ENCODE results near the gene ADAM29. TPM values are rescaled to one million over a fixed set of nuclear protein-coding genes. Genes with fewer than 3 reads are reported as not detected.

Gene ADAM29
- polyA plus RNA-seq (2013, experiment 1 of 2) = not detected
- not detected for polyA plus RNA-seq (2013, experiment 2 of 2)

GRCh38 chr4:174918058-174918457, at the start of gene ADAM29:
Gene ADAM29, plus strand, starts transcription at chr4:174918358. Its CDS starts 57,168 bp downstream, at chr4:174975526.
- Histone ChIP-seq H4K8ac (ENCODE audit: low read length) (no peak within 1 kb of the TSS), H2BK5ac (ENCODE audit: low read depth, low read length, poor library complexity, severe bottlenecking) (no peak within 1 kb of the TSS), H2AK5ac (ENCODE audit: low read length, severe bottlenecking) (no peak within 1 kb of the TSS), H3K79me1 (replicated peaks; ENCODE audit: low read length, poor library complexity, severe bottlenecking) (no peaks in the 10 kb centered on the region), H3K4me3 (ENCODE audit: insufficient read depth in 1 of 2, low read depth in 1 of 2, low read length in 2 of 2) (no peak within 1 kb of the TSS), H3K14ac (ENCODE audit: low read length in 2 of 2) (no peak within 1 kb of the TSS), H3K9ac (ENCODE audit: low read length) (no peak within 1 kb of the TSS), H3K9me3 (ENCODE audit: control insufficient read depth, low read length) (peaks cover under 1% of the 10 kb centered on the region), H3K18ac (ENCODE audit: low read depth in 1 of 2, low read length in 2 of 2) (no peak within 1 kb of the TSS), H3K4me2 (ENCODE audit: low read length, poor library complexity, severe bottlenecking) (no peak within 1 kb of the TSS), H3K4ac (ENCODE audit: low read depth in 1 of 2, low read length in 2 of 2) (no peak within 1 kb of the TSS), H2BK15ac (ENCODE audit: low read depth, poor library complexity, severe bottlenecking) (no peak within 1 kb of the TSS), H2AFZ (ENCODE audit: low read depth, low read length) (no peak within 1 kb of the TSS), H3K36me3 (ENCODE audit: control insufficient read depth in 1 of 2, insufficient read depth in 2 of 2, low read depth in 1 of 2, low read length in 2 of 2) (no peaks in the 10 kb centered on the region), H4K91ac (ENCODE audit: low read length) (no peak within 1 kb of the TSS), H3K27me3 (ENCODE audit: control insufficient read depth in 1 of 2, insufficient read depth in 1 of 2, low read length in 2 of 2) (no peaks in the 10 kb centered on the region), H3K27ac (ENCODE audit: low read length, poor library complexity, severe bottlenecking) (no peak within 1 kb of the TSS), H3K4me1 (ENCODE audit: control insufficient read depth, insufficient read depth, low read depth, low read length) (no peaks in the 10 kb centered on the region), H2BK120ac (ENCODE audit: low read depth, low read length) (no peak within 1 kb of the TSS), H2BK12ac (ENCODE audit: low read length in 2 of 2) (no peak within 1 kb of the TSS), H3K23ac (ENCODE audit: low read length in 2 of 2) (no peak within 1 kb of the TSS)
- WGBS = 96% methylated on average over 4 of the region's 5 CpGs
- no peak for DNase-seq

GRCh38 chr4:174869339-174869738, 48.8 kb upstream of the ADAM29 start:
- Histone ChIP-seq H3K36me3 (ENCODE audit: control insufficient read depth in 1 of 2, insufficient read depth in 2 of 2, low read depth in 1 of 2, low read length in 2 of 2) (no peaks in the 10 kb centered on the region), H2AFZ (ENCODE audit: low read depth, low read length) (no peak overlapping the region)
- WGBS = 64% methylated on average over 3 of the region's 3 CpGs

GRCh38 chr4:174870311-174870710, 47.8 kb upstream of the ADAM29 start:
- Histone ChIP-seq H4K8ac (ENCODE audit: low read length) (no peak overlapping the region), H3K36me3 (ENCODE audit: control insufficient read depth in 1 of 2, insufficient read depth in 2 of 2, low read depth in 1 of 2, low read length in 2 of 2) (no peaks in the 10 kb centered on the region), H3K4ac (ENCODE audit: low read depth in 1 of 2, low read length in 2 of 2) (no peak overlapping the region), H2BK120ac (ENCODE audit: low read depth, low read length) (no peak overlapping the region), H3K4me2 (ENCODE audit: low read length, poor library complexity, severe bottlenecking) (no peak overlapping the region), H2AFZ (ENCODE audit: low read depth, low read length) (no peak overlapping the region), H3K9ac (ENCODE audit: low read length) (no peak overlapping the region), H2BK12ac (ENCODE audit: low read length in 2 of 2) (no peak overlapping the region), H2BK5ac (ENCODE audit: low read depth, low read length, poor library complexity, severe bottlenecking) (no peak overlapping the region), H3K27ac (ENCODE audit: low read length, poor library complexity, severe bottlenecking) (no peak overlapping the region), H3K18ac (ENCODE audit: low read depth in 1 of 2, low read length in 2 of 2) (no peak overlapping the region), H3K23ac (ENCODE audit: low read length in 2 of 2) (no peak overlapping the region), H2BK15ac (ENCODE audit: low read depth, poor library complexity, severe bottlenecking) (no peak overlapping the region), H3K4me3 (ENCODE audit: insufficient read depth in 1 of 2, low read depth in 1 of 2, low read length in 2 of 2) (no peak overlapping the region), H3K9me3 (ENCODE audit: control insufficient read depth, low read length) (peaks cover 4% of the 10 kb centered on the region), H3K27me3 (ENCODE audit: control insufficient read depth in 1 of 2, insufficient read depth in 1 of 2, low read length in 2 of 2) (no peaks in the 10 kb centered on the region), H3K14ac (ENCODE audit: low read length in 2 of 2) (no peak overlapping the region), H2AK5ac (ENCODE audit: low read length, severe bottlenecking) (no peak overlapping the region), H4K91ac (ENCODE audit: low read length) (no peak overlapping the region), H3K79me1 (replicated peaks; ENCODE audit: low read length, poor library complexity, severe bottlenecking) (no peaks in the 10 kb centered on the region), H3K4me1 (ENCODE audit: control insufficient read depth, insufficient read depth, low read depth, low read length) (no peaks in the 10 kb centered on the region)
- WGBS = 75% methylated on average over 1 of the region's 2 CpGs
- no peak for DNase-seq

More at GRCh38 chr4:174869339-174869738, 48.8 kb upstream of the ADAM29 start:
- no peak overlapping the region for H3K4me2 ChIP-seq (ENCODE audit: low read length, poor library complexity, severe bottlenecking)
- no peak overlapping the region for H4K91ac ChIP-seq (ENCODE audit: low read length)
- no peak overlapping the region for H2AK5ac ChIP-seq (ENCODE audit: low read length, severe bottlenecking)
- no peaks in the 10 kb centered on the region for H3K79me1 ChIP-seq (replicated peaks; ENCODE audit: low read length, poor library complexity, severe bottlenecking)
- H3K14ac ChIP-seq (ENCODE audit: low read length in 2 of 2) = no peak overlapping the region
- H3K9ac ChIP-seq (ENCODE audit: low read length) = no peak overlapping the region
- no peak for DNase-seq
- H3K4me3 ChIP-seq (ENCODE audit: insufficient read depth in 1 of 2, low read depth in 1 of 2, low read length in 2 of 2) = no peak overlapping the region
- H2BK120ac ChIP-seq (ENCODE audit: low read depth, low read length) = no peak overlapping the region
- H3K4me1 ChIP-seq (ENCODE audit: control insufficient read depth, insufficient read depth, low read depth, low read length) = no peaks in the 10 kb centered on the region
- H2BK5ac ChIP-seq (ENCODE audit: low read depth, low read length, poor library complexity, severe bottlenecking) = no peak overlapping the region
- H3K27ac ChIP-seq (ENCODE audit: low read length, poor library complexity, severe bottlenecking) = no peak overlapping the region
- H4K8ac ChIP-seq (ENCODE audit: low read length) = no peak overlapping the region
- peaks cover 4% of the 10 kb centered on the region for H3K9me3 ChIP-seq (ENCODE audit: control insufficient read depth, low read length)
- H3K18ac ChIP-seq (ENCODE audit: low read depth in 1 of 2, low read length in 2 of 2) = no peak overlapping the region
- no peak overlapping the region for H2BK12ac ChIP-seq (ENCODE audit: low read length in 2 of 2)
- no peak overlapping the region for H3K23ac ChIP-seq (ENCODE audit: low read length in 2 of 2)
- no peak overlapping the region for H3K4ac ChIP-seq (ENCODE audit: low read depth in 1 of 2, low read length in 2 of 2)
- H2BK15ac ChIP-seq (ENCODE audit: low read depth, poor library complexity, severe bottlenecking) = no peak overlapping the region
- H3K27me3 ChIP-seq (ENCODE audit: control insufficient read depth in 1 of 2, insufficient read depth in 1 of 2, low read length in 2 of 2) = no peaks in the 10 kb centered on the region

GRCh38 chr4:174871407-174871806, 46.8 kb upstream of the ADAM29 start:
- Histone ChIP-seq H3K9ac (ENCODE audit: low read length) (no peak overlapping the region), H4K91ac (ENCODE audit: low read length) (no peak overlapping the region), H3K9me3 (ENCODE audit: control insufficient read depth, low read length) (peaks cover 4% of the 10 kb centered on the region), H3K36me3 (ENCODE audit: control insufficient read depth in 1 of 2, insufficient read depth in 2 of 2, low read depth in 1 of 2, low read length in 2 of 2) (no peaks in the 10 kb centered on the region), H3K23ac (ENCODE audit: low read length in 2 of 2) (no peak overlapping the region), H3K4ac (ENCODE audit: low read depth in 1 of 2, low read length in 2 of 2) (no peak overlapping the region), H2AFZ (ENCODE audit: low read depth, low read length) (no peak overlapping the region), H3K4me1 (ENCODE audit: control insufficient read depth, insufficient read depth, low read depth, low read length) (no peaks in the 10 kb centered on the region), H2BK5ac (ENCODE audit: low read depth, low read length, poor library complexity, severe bottlenecking) (no peak overlapping the region), H3K79me1 (replicated peaks; ENCODE audit: low read length, poor library complexity, severe bottlenecking) (no peaks in the 10 kb centered on the region), H3K27ac (ENCODE audit: low read length, poor library complexity, severe bottlenecking) (no peak overlapping the region), H2BK120ac (ENCODE audit: low read depth, low read length) (no peak overlapping the region), H2BK12ac (ENCODE audit: low read length in 2 of 2) (no peak overlapping the region), H3K4me3 (ENCODE audit: insufficient read depth in 1 of 2, low read depth in 1 of 2, low read length in 2 of 2) (no peak overlapping the region), H2BK15ac (ENCODE audit: low read depth, poor library complexity, severe bottlenecking) (no peak overlapping the region), H4K8ac (ENCODE audit: low read length) (no peak overlapping the region), H2AK5ac (ENCODE audit: low read length, severe bottlenecking) (no peak overlapping the region), H3K27me3 (ENCODE audit: control insufficient read depth in 1 of 2, insufficient read depth in 1 of 2, low read length in 2 of 2) (no peaks in the 10 kb centered on the region), H3K14ac (ENCODE audit: low read length in 2 of 2) (no peak overlapping the region), H3K4me2 (ENCODE audit: low read length, poor library complexity, severe bottlenecking) (no peak overlapping the region), H3K18ac (ENCODE audit: low read depth in 1 of 2, low read length in 2 of 2) (no peak overlapping the region)
- no peak for DNase-seq

All from mesenchymal stem cell (in vitro differentiated cells and primary cell).